HG03457 (cell line): Measurements from ENCODE around the gene EFHD2.
A peak's percentile ranks its signal among the peaks of the same experiment; 100 is the strongest.
"Not testable (repeated sequence)": the region's sequence is repeated elsewhere in the genome, so short reads cannot be mapped to it uniquely, and the experiment has no call there.

ENCODE experiments used
- ATAC-seq: cut with Tn5 transposase; IDR thresholded peaks from one replicate; pipeline ENCODE4 v1.9.1; 2021; ENCODE audit warnings: moderate number of reproducible peaks; ENCODE audit not compliant: unreplicated experiment

EFHD2 gene, protein sequence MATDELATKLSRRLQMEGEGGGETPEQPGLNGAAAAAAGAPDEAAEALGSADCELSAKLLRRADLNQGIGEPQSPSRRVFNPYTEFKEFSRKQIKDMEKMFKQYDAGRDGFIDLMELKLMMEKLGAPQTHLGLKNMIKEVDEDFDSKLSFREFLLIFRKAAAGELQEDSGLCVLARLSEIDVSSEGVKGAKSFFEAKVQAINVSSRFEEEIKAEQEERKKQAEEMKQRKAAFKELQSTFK

DNA sequence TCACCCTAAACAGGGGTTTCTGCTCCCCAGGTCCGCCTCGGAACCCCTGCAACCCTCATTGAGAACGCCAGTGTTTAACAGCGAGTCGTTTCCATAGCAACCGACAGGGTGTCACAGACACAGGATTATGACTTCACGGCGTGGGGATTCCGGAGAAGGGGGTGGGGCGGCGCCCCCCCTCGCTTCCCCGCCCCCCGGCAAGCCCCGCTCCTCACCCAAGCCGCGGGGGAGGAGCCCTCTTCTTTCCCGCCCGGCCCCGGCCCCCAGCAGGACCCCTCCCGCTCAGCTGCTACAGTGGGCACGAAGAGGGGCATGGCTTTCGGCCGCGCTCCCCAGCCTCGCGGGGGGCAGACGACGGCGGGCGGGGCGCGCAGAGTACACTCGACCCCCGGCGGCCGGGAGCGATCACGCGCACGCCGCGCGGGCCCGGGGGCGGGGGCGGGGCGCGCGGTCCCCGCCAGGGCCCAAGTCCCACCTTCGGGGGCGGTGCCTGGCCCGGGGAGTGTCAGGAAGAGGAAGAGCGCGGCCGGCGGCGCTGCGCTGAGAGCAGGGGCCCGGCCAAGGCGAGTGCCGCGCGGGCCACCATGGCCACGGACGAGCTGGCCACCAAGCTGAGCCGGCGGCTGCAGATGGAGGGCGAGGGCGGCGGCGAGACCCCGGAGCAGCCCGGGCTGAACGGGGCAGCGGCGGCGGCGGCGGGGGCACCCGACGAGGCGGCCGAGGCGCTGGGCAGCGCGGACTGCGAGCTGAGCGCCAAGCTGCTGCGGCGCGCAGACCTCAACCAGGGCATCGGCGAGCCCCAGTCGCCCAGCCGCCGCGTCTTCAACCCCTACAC, at the start of gene EFHD2:
Gene EFHD2, plus strand, starts transcription at position 501 of the 835 bp plus-strand sequence. Its CDS starts 84 bp downstream, at position 585.
- ATAC-seq: peak; percentile 44

DNA sequence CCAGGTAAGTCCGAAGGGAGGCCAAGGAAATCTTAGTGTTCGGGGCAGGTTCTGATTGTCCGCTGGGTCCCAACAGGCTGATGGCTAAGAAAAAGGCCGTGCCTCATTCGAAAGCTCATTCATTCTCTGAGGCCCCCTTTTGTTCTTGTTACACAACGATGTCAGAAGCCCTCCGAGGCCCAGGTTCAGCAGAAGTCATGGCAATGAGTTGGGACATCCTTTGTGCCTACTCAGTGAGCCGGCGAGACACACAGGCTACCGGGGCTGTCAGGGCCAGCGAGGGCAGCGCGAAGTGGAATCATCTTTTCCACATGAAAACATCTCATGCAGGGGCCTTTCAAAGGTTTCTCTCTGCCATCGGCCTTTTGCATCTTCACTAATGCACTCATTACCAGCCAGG, 49.0 kb upstream of the EFHD2 start:
- ATAC-seq: no peak

DNA sequence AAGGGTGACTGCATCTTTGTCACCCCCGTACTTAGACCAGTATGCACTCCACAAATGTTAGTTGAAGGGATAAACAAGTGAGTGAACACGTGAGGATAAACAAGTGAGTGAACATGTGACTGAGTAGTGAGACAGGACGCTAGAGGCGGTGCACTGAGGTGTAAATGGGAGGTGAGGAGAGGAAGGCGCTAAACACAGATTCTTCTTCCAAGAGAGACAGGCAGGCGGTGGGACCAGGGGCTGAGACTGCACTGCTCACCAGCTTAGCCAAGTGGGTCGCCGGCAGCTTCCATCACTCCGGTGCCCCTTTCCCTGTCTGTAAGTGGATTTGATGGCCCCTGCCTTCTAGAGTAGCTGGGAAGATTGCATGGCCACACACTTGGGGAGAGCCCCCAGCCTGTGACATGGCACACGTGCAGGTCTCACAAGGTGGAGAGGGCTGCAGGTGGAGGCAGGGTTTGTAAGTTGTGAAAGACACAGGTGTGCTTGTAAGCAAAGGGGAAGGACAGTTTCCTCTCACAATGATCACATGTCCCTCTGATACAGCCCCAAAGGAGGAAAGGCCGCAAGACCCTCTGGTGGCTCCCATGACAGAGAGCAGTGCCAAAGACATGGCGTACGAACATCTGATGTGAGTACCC, 47.5 kb upstream of the EFHD2 start:
- no peak for ATAC-seq

DNA sequence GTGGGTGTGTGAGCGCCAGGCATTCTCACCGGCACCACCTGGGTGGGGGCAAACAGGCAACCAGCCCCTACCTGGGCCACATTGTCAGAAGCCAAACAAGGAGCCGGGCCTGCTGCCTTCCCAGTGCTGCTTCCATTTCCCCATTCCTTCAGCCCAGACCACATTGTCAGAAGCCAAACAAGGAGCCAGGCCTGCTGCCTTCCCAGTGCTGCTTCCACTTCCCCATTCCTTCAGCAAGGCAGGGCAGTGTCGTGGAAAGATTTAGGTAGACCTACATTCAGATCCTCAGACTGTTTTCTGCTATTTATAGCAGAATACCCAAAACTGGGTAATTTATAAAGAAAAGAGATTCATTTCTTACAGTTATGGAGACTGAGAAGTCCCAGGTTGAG, 47.0 kb upstream of the EFHD2 start:
- no peak for ATAC-seq

DNA sequence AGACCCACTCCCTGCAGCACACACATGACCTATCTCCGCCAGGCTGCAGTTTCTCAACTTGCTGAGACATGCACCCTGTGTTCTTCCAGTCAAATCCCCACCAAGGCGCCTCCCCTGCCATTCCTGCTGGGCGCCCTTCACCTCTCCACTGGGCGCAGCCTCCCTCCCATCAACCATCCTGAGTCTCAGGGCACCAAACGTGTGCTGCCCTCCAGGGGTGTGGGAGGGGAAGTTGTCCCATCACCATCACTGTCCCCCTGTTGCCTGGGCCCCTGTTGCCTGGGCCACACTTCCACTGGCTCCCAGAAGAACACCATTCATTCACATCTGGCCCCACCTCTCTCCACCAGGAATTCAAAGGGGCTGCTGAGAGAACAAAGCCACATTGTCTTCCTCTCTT, 44.9 kb upstream of the EFHD2 start:
- no peak for ATAC-seq

DNA sequence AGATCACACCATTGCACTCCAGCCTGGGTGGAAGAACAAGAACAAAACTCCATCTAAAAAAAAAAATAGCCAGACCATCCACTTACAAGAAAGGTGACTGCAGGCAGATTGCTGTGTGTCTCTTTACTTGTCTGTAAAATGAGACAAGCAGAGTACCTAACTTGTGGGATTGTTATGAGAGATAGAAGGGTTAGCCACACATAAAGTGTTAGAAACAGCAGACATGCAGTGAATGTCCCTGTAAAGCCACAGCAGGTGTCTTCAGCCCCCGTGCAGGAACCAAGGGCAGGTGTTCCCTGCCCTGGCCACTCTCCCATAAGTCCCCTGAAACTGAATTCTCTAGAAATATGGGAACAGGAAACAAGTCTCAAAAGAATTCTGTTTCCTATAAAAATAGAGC, 40.8 kb upstream of the EFHD2 start:
- no peak for ATAC-seq

DNA sequence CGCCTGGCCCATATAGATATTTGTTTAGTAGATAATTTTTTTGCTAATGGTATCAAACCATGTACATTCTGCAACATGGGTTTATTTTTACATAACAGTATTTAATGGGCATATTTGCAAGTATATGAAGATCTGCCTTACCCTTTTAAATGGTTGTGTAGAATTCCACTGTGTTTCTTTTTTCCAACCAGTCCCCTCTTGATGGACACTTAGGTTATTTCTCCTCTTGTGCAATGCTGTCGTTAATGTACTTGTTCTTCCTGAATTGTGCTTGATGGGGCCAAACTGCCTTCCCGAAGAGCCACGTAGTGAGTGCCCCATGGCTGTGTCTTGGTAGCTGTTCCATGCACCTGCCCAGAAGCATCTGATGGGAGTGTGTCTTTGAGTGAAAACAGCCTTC, 39.4 kb upstream of the EFHD2 start:
- ATAC-seq: no peak

DNA sequence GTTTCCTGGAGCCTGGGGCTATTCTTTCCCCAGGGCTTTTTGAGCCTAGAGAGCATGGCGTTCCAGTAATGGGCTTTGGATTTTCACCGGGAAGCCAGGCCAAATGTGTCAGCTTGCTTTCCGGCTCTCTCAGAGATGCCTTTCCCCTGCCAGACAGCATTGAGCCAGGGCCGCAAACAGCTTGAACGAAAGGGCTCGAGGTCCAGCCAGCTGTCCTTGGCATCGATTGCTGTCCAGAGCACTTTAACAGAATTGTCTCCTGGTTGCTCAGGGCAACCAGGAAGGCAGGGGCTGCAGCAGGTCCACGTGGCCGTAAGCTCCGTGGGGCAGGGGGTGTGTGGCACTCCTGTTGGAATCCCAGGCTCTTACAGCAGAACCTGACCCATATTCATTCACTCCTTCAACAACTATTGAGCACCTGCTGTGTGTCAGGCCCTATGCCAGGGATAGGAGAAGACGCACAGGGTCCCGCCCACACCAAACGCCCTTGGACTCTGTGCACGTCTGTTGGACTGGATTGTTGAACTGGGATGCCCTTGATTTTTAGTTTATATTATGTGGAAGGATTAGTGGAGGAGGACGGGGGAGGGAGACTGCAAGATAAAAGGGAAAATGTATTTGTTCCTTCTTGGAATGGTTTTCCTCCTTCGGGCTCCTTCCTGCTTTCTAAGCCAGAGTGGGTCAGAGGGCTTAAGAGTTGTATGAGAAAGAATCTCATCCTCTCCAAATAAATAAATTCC, 38.7 kb upstream of the EFHD2 start:
- no peak for ATAC-seq

DNA sequence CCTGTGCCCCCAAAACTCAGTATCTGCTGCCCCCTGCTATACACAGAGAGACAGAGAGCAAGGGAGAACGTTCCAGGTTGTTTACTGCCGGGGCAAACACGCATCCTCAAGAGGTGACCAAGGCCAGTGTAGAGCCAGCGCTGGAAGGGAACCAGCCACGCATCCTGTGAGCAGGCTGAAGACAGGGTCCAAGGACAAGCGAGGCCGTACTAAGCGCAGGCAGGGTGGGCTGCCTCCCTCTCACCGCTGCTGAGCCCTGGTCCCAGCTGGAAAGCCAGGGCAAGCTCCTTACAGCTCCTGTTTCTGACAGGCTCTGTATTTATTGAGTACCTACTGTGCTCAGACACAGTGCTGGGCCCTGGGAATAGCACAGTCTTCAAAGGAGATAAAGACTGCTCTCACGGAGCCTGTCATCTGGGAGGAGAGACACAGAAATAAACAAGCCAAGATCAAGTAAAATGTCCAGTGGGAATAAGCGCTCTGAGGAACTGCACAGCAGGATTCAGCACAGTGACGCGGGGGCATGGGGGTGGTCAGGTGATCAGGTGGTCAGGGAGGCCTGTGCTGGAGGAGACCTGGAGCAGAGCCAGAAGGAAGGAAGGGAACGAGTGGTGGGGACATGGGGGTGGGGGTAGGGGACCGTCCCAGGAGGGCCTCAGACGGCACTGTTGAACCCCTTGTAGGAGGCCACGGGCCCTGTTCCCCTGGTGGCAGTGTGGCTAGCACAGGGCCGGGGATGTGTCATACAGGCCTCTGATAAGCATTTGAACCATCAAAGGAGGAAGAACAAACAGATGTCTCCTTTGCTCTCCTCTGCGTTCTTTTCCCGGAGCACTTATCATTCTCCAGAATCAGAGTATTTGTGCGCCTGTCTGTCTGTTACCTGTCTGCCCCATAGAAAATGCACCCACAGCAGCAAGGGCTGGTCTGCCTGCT, 37.8 kb upstream of the EFHD2 start:
- ATAC-seq: no peak

DNA sequence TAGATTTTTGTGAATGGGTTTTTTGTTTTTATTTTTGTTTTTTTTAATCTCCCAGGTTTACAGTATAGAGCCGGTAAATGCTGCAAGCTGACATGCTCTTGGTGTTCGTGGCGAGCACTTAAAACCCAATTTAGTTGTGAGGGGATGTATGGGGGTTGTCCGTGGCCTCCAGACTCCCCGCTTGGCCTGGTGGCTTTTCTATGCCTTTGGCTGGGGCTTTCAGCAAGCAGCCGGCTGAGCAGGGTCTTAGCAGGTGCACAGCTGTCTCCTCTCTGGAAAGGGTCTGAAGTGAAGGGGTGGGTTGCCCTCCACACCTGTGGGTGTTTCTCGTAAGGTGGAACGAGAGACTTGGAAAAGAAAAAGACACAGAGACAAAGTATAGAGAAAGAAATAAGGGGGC, 31.0 kb upstream of the EFHD2 start:
- no peak for ATAC-seq

DNA sequence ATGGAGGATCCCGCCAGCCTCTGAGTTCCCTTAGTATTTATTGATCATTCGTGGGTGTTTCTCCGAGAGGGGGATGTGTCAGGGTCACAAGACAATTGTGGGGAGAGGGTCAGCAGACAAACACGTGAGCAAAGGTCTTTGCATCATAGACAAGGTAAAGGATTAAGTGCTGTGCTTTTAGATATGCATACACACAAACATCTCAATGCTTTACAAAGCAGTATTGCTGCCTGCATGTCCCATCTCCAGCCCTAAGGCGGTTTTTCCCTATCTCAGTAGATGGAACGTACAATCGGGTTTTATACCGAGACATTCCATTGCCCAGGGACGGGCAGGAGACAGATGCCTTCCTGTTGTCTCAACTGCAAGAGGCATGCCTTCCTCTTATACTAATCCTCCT, 30.5 kb upstream of the EFHD2 start:
- ATAC-seq: not testable (repeated sequence)

DNA sequence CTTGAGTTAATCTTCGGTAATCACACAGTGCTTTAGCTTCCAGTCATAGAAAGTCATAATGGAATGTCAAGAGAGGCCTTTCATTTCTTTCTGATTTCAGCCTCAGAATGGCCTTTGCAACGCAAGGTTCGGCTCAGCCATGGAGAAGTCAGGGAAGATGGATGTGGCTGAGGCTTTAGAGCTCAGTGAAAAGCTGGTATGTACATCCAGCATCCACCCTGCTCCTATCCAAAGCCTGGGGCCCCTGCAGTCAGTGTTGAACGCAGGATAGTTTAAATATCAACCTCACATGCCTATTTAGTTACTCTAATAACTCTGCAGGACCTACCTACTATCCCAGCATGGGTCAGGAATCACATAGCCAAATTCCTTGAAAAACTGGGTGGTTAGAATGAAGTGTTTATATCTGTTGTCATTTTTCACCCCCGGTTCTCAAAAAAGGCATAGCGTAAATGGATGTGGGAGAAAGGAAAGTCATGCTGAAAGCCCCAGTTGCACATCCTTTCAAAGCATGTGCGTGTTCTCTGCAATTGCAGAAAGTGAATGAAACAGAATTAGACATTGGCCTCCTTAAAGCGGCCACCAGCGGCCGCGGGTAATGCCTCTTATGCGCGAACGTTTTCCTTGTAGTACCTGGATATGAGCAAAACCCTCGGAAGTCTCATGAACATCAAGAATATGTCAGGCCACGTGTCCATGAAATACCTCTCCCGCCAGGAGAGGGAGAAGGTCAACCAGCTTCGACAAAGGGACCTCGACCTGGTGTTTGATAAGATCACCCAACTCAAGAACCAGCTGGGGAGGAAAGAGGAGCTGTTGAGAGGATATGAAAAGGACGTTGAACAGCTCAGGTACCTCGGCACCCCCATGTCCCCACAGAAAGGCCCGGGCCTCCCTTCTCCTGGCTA, 28.8 kb upstream of the EFHD2 start:
- ATAC-seq: no peak

DNA sequence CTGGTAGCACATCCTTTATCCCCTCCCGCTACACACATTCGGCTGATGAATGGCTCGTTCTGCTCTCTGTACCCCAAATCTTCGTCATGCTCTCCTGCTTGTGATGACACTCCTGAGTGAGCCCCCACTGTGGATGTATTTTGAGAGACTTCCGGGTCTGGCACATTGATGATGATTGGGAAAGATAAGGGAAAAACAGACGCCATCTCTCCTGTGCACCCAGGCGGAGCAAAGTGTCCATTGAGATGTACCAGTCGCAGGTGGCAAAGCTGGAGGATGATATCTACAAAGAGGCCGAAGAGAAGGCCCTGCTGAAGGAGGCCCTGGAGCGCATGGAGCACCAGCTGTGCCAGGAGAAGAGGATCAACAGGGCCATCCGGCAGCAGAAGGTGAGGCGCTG, 27.9 kb upstream of the EFHD2 start:
- no peak for ATAC-seq

DNA sequence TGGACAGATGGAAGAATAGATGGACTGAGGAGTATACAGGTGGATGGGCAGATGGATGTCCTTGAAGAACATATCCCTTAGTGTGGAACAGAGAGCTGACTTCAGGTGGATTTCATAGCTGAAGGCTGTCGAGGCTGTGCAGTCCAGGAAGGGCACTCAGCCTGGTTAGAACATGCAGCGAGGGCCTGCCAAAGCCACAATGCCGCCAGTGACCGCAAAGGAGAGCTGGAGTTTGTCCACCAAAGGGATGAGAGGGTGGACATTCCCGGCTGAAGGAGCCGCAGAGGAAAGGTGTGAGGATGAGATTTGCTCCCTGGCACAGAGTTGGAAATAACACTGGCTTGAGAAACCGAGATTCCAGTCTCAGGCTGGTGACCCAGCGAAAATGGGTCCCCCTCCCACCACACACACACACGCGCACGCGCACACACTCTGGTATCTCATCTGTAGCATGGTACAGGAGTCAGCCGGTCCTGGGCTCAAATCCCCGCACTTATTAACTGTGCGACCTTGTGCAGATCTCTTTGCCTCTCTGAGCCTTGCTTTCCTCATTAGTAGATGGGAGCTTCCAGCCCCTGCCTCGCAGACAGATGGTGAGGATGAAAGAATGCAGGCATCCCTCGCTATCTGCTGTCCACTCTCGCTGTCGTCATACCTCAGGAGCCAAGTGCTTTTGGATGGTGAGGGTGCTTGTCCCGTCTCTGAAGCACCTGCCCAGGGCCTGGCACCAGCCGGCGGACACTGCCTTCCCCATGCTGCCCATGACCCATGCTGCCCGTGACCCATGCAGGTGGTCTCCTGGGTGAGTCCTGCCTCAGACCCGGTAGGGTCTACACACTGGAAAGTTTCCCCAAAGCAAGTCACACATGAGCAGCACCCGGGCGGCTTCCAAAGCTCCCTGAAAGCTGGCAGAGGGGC, 26.8 kb upstream of the EFHD2 start:
- no peak for ATAC-seq

DNA sequence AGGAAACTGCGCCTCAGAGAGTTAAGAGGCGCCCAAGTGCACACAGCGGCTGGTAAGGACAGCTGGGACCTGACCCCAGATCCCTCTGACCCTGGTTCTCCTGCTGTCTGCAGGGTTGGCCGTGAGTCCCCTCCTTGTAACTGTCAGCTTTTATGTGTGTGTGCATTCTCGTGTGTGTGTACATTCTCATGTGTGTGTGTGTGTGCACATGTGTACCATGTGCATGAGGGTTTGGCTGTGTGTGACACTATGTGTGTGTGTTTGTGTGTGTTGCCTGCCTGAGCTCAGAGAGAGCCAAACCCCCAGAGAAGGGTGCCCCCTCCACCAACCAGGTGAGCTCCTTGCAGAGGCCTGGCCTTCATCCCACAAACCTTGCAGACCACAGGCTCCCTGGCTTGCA, 25.9 kb upstream of the EFHD2 start:
- ATAC-seq: no peak

DNA sequence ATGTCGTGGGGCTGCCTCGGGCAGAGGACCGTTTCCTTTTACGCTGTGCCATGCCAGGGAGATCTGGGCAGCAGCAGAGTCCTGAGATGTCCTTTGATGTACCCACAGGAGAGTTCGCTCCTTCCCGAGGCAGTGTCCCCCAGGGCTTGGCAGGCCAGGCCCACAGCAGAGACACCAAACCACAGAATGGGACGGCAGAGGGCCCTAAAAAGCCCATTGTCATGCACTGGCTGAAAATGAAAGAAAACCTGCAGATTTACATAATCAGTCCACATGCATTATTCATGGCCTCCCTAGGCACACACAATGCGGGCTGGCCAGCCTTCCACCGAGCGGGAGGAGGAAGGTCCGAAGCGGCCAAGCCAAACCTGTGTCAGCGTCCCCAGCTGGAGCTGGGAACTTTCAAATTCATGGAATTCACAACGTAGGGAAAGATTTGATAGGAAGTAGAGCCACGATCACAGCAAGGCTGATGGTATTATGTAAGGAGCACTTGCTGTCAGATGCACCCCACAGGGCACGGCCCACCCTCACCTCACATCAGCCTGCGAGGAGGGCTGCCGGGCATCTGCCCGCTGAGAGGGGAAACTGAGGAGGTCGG, 25.3 kb upstream of the EFHD2 start:
- ATAC-seq: peak; percentile 48

DNA sequence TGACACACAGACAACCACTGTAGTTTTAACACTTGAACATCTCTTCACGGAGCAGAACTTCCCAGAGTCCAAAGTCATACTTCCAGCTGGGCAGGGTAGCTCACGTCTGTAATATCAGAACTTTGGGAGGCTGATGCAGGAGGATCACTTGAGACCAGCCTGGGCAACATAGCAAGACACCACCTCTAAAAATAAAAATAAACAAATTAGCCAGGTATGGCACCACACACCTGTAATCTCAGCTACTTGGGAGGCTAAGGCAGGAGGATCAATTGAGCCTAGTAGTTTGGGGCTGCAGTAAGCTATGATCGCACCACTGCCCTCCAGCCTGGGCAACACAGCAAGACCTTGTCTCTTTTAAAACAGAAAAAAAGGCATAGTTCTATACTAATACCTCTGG, 24.3 kb upstream of the EFHD2 start:
- no peak for ATAC-seq
